B cell (primary cell): Measurements from ENCODE around the gene SPTB. TPM values are rescaled to one million over a fixed set of nuclear protein-coding genes. Genes with fewer than 3 reads are reported as not detected.

ENCODE experiments used
- ATAC-seq: fragments of 200-7000 bp; cut with Tn5 transposase; one replicate; pipeline ENCODE4 v1.10.0; 2021; ENCODE audit warnings: low read depth, mild to moderate bottlenecking, moderate number of reproducible peaks, moderate library complexity
- CTCF ChIA-PET: fragments of 350-600 bp; sonication (Branson Sonifier 250); formaldehyde crosslinking; loops from one replicate; lab custom pipeline; 2021; ENCODE audit warnings: antibody characterized with exemption, inconsistent platforms; lab: Charles Lee
- POLR2A ChIA-PET: fragments of 350-600 bp; sonication (Branson Sonifier 250); formaldehyde crosslinking; loops from one replicate; lab custom pipeline; 2021; ENCODE audit warnings: antibody characterized with exemption; lab: Charles Lee
- DNase-seq: peaks from one replicate; pipeline ENCODE4 v3.0.0; 2013
- H2AFZ ChIP-seq: 2 replicates; pipeline ENCODE4 v1.6.1; 2012; ENCODE audit warnings: mild to moderate bottlenecking, low read depth, low read length; ENCODE audit not compliant: insufficient read depth, poor library complexity, severe bottlenecking
- H3K27ac ChIP-seq, 2 donors: 1 replicate in 1 of 2; 2 replicates in 1 of 2; pipeline ENCODE4 v1.5.1; 2012 to 2013; ENCODE audit warnings: low read length in 2 of 2, mild to moderate bottlenecking in 2 of 2, moderate library complexity in 1 of 2
- H3K27me3 ChIP-seq, 4 experiments: fragments of 200-600 bp in 1 of 4; sonication (generic) in 1 of 4; replicated peaks in 1 of 4; 1 replicate in 2 of 4; 2 replicates in 2 of 4; pipeline versions ENCODE4 v1.6.1 to v1.7.0; 2013 to 2016; ENCODE audit warnings: low read length in 3 of 4, mild to moderate bottlenecking in 2 of 4, mixed read lengths in 1 of 4, moderate library complexity in 1 of 4; ENCODE audit not compliant: insufficient read depth in 4 of 4, control insufficient read depth in 3 of 4; ENCODE audit errors: control extremely low read depth in 1 of 4
- H3K36me3 ChIP-seq, 2 experiments: replicated peaks in 1 of 2; 1 replicate in 1 of 2; 2 replicates in 1 of 2; pipeline versions ENCODE4 v1.6.1 to v1.7.1; 2013; ENCODE audit warnings: low read length in 1 of 2; ENCODE audit not compliant: insufficient read depth in 2 of 2, control insufficient read depth in 1 of 2; ENCODE audit errors: control extremely low read depth in 1 of 2, extremely low read depth in 1 of 2
- H3K4me1 ChIP-seq, 2 donors: fragments of 200-600 bp in 1 of 2; sonication (generic) in 1 of 2; 1 replicate in 1 of 2; 2 replicates in 1 of 2; pipeline versions ENCODE4 v1.5.1 to v1.6.1; 2013 to 2017; ENCODE audit warnings: low read length in 2 of 2; ENCODE audit not compliant: control insufficient read depth in 2 of 2, insufficient read depth in 2 of 2
- H3K4me2 ChIP-seq: replicated peaks from 2 replicates; pipeline ENCODE3; 2012; ENCODE audit warnings: mild to moderate bottlenecking, low read depth, low read length; ENCODE audit not compliant: poor library complexity, severe bottlenecking
- H3K4me3 ChIP-seq, 5 experiments: fragments of 200-600 bp in 1 of 5; sonication (generic) in 1 of 5; 1 replicate in 3 of 5; 2 replicates in 2 of 5; pipeline versions ENCODE4 v1.5.1 to v1.7.0; 2011 to 2016; ENCODE audit warnings: low read length in 4 of 5, mild to moderate bottlenecking in 4 of 5, low read depth in 2 of 5, control low read depth in 1 of 5, moderate library complexity in 1 of 5; ENCODE audit not compliant: insufficient read depth in 1 of 5; ENCODE audit errors: control extremely low read depth in 1 of 5, extremely low read depth in 1 of 5
- H3K79me2 ChIP-seq: fragments of 200-600 bp; sonication (generic); one replicate; pipeline ENCODE4 v1.6.0; 2016; ENCODE audit warnings: low read length; ENCODE audit not compliant: control insufficient read depth, insufficient read depth
- H3K9ac ChIP-seq: fragments of 200-600 bp; sonication (generic); 2 replicates; pipeline ENCODE4 v1.6.1; 2017; ENCODE audit warnings: mild to moderate bottlenecking, low read length, moderate library complexity
- H3K9me3 ChIP-seq, 3 donors: one replicate each; pipeline versions ENCODE4 v1.6.1 to v1.7.1; 2013; ENCODE audit warnings: low read length in 2 of 3; ENCODE audit not compliant: control insufficient read depth in 2 of 3, insufficient read depth in 1 of 3; ENCODE audit errors: control extremely low read depth in 1 of 3
- H4K20me1 ChIP-seq: 2 replicates; pipeline ENCODE4 v1.6.0; 2012; ENCODE audit warnings: mild to moderate bottlenecking, low read length; ENCODE audit not compliant: insufficient read depth, control insufficient read depth, poor library complexity, severe bottlenecking
- H3K27ac Mint-ChIP-seq: one replicate; pipeline ENCODE4 v1.8.0; 2021; ENCODE audit warnings: mixed read lengths
- H3K27me3 Mint-ChIP-seq: one replicate; pipeline ENCODE4 v1.8.0; 2021; ENCODE audit warnings: mixed read lengths
- H3K4me1 Mint-ChIP-seq: one replicate; pipeline ENCODE4 v1.8.0; 2021; ENCODE audit warnings: mixed read lengths
- H3K4me3 Mint-ChIP-seq: one replicate; pipeline ENCODE4 v1.8.0; 2021; ENCODE audit warnings: mixed read lengths
- H3K9me3 Mint-ChIP-seq: one replicate; pipeline ENCODE4 v1.8.0; 2022; ENCODE audit warnings: mixed read lengths; ENCODE audit not compliant: insufficient read depth
- CTCF ChIP-seq: fragments of 200-600 bp; IDR thresholded peaks from one replicate; pipeline ENCODE4 v1.8.0; 2022; ENCODE audit warnings: antibody characterized with exemption, mild to moderate bottlenecking
- EZH2 ChIP-seq: IDR thresholded peaks from 2 replicates; pipeline ENCODE4 v1.6.1; 2012; ENCODE audit warnings: borderline replicate concordance, low read depth, mild to moderate bottlenecking, moderate library complexity, low read length; ENCODE audit not compliant: insufficient read depth, poor library complexity, severe bottlenecking
- WGBS: methylation state at CpG from one replicate; pipeline ENCODE4 v1.1.5; 2013; ENCODE audit warnings: missing lambda C conversion rate; ENCODE audit not compliant: insufficient coverage; 5-methylcytosine and 5-hydroxymethylcytosine counted together
- intact Hi-C: fragments of 100-400 bp; cut with micrococcal nuclease; formaldehyde crosslinking; loops from one replicate; pipeline ENCODE4 v1.10.0; 2022
- polyA plus RNA-seq: library from polyadenylated mRNA; depleted of rRNA; stranded (reverse); fragments of >200 nt; gene quantifications from 2 replicates; pipeline ENCODE4 v1.2.3, GENCODE V29; 2012
- total RNA-seq, 2 donors: library from RNA; stranded (reverse); fragments of 120-200 nt in 1 of 2; gene quantifications; 1 replicate in 1 of 2; 2 replicates in 1 of 2; pipeline versions ENCODE4 v1.2.3 to v1.2.4, GENCODE V29; 2013 to 2022

Gene SPTB
- total and polyA plus RNA-seq, 2 donors (not counting 1 experiment from before 2014, with no cell fraction given): 0.12 TPM; not detected in 1

GRCh38 chr14:64812412-64812811, 67.3 kb downstream of the SPTB start:
- POLR2A ChIA-PET: no interaction called here
- no peak overlapping the region for H3K27ac ChIP-seq
- H3K36me3 ChIP-seq: no peaks in the 10 kb centered on the region
- intact Hi-C loops: no loop called here
- peaks cover 11% of the 10 kb centered on the region for H3K4me1 Mint-ChIP-seq
- H3K9ac ChIP-seq: no peak overlapping the region
- H4K20me1 ChIP-seq: no peaks in the 10 kb centered on the region
- ATAC-seq (peak; percentile 91), DNase-seq (peak; percentile 70)
- CTCF ChIA-PET: interaction anchor here (1.3 to 1.8 kb wide), 4 partner anchors 11 to 88 kb away, joined by 3 to 6 read pairs (median 5); no protein-coding TSS in a partner anchor
- peaks cover 0 to 3% (median 1%) of the 10 kb centered on the region in 4 experiments for H3K27me3 ChIP-seq
- H3K27me3 Mint-ChIP-seq: peaks cover 25% of the 10 kb centered on the region
- peak overlapping the region; percentile 22 for H2AFZ ChIP-seq
- no peak overlapping the region for H3K4me3 ChIP-seq
- H3K4me2 ChIP-seq: no peak overlapping the region
- no peak for TF ChIP-seq CTCF
- no peak for TF ChIP-seq EZH2
- peak overlapping the region; percentile 18 for H3K4me3 Mint-ChIP-seq
- WGBS: 69% methylated on average over 4 of the region's 8 CpGs
- no peaks in the 10 kb centered on the region for H3K79me2 ChIP-seq
- no peaks in the 10 kb centered on the region for H3K9me3 Mint-ChIP-seq
- peaks cover 0 to 6% of the 10 kb centered on the region in 2 donors for H3K4me1 ChIP-seq
- peak overlapping the region; percentile 46 for H3K27ac Mint-ChIP-seq
- H3K9me3 ChIP-seq: no peaks in the 10 kb centered on the region

- Mint-ChIP-seq H3K4me1 (peaks cover 11% of the 10 kb centered on the region), H3K27me3 (peaks cover 25% of the 10 kb centered on the region), H3K4me3 (no peak overlapping the region), H3K9me3 (no peaks in the 10 kb centered on the region), H3K27ac (no peak overlapping the region)
- ChIA-PET CTCF (interaction anchor here (1.3 to 1.8 kb wide), 2 partner anchors 12 to 80 kb away, joined by 5 to 6 read pairs; no protein-coding TSS in a partner anchor), POLR2A (no interaction called here)
- no peaks in the 10 kb centered on the region for H3K9me3 ChIP-seq
- WGBS: no CpG with 5 or more reads among the region's 1 CpG
- H3K27ac ChIP-seq: no peak overlapping the region
- no peaks in the 10 kb centered on the region for H4K20me1 ChIP-seq
- peaks cover 0 to 6% of the 10 kb centered on the region in 2 donors for H3K4me1 ChIP-seq
- no peaks in the 10 kb centered on the region for H3K36me3 ChIP-seq
- no peak for TF ChIP-seq CTCF
- no peak for TF ChIP-seq EZH2
- peaks cover 0 to 3% (median 1%) of the 10 kb centered on the region in 4 experiments for H3K27me3 ChIP-seq
- no peak overlapping the region for H3K4me2 ChIP-seq
- H2AFZ ChIP-seq: no peak overlapping the region
- ATAC-seq (no peak), DNase-seq (no peak)
- no peak overlapping the region for H3K9ac ChIP-seq
- H3K79me2 ChIP-seq: no peaks in the 10 kb centered on the region
- intact Hi-C loops: no loop called here
- no peak overlapping the region for H3K4me3 ChIP-seq
These were observed 68.0 kb downstream of the SPTB start for GRCh38 chr14:64811676-64812075.
